NAMALWA (cell line): ENCODE results near the gene TCERG1.
A peak's percentile ranks its signal among the peaks of the same experiment; 100 is the strongest.
"Not testable (repeated sequence)": the region's sequence is repeated elsewhere in the genome, so short reads cannot be mapped to it uniquely, and the experiment has no call there.

ENCODE experiments used
- DNase-seq: peaks from one replicate; pipeline ENCODE4 v3.0.0-alpha.2; 2015; ENCODE audit warnings: low spot score

TCERG1 gene

GRCh38 chr5:146521403-146522106 lies 74.4 kb downstream of the TCERG1 start:
- no peak for DNase-seq

GRCh38 chr5:146523698-146524097 lies 76.6 kb downstream of the TCERG1 start:
- no peak for DNase-seq

DNA sequence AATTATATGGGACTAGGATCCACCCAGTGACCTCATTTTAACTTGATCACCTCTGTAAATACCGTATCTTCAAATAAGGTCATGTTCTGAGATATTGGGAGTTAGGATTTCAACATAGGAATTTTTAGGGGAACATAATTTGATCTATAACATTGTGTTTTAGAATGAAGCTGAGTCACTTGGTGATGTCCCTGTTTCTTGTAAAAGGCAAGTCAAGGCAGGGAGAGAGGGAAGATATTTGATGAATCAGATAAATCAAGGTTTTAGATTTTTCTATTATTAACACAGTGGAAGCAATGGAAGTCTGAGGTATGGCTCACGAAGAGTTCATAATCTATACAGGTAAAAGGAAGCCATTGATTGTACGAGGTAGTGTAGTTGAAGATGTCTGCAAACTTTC lies 80.7 kb downstream of the TCERG1 start:
- DNase-seq = no peak

- DNase-seq = peak; percentile 33
Measured at GRCh38 chr5:146528236-146528635, 81.1 kb downstream of the TCERG1 start.

- DNase-seq = peak; percentile 40
Measured at GRCh38 chr5:146529984-146530383, 82.9 kb downstream of the TCERG1 start.

DNA sequence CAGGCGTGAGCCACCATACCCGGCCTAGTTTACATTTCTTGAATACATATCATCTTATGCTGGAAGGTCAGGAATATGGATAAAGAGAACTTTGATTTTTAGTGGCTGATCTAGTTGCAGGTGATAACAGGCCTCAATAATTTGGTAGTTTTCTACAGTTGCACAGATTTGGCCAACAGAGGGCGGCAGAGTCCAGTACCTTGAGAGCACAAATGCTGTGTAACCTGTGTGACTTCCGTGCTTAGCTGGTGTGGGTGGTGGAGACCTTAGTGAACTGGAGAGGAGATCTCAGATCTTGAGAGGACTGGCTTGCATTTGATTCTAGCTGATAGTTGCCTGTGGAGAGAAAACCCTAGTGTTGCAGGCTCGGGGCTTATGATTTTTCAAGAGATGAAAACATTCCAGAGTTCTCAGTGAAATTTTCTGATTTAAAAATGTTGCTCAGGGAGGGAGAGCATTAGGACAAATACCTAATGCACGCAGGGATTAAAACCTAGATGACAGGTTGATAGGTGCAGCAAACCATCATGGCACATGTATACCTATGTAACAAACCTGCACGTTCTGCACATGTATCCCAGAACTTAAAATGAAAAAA lies 86.2 kb downstream of the TCERG1 start:
- peak; percentile 91 for DNase-seq

DNA sequence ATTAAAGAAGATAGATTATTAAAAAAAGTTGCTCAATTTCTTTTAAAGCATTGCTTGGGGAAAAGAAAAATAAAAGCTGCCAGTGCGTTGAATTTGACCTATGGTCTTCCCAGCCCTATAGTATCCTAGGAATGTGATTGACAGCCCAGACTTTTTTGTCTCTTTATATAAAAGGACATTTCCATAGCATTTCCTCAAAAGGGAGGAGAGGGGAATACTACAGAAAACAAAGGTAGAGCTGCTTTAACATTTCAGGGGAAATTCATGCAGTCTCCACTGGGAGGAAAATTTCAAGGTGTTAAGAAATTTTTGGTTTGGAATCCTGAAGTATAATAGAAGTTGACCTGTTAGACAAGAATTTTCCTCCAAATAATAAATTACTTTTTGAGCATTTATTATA lies 86.7 kb downstream of the TCERG1 start:
- DNase-seq = no peak

DNA sequence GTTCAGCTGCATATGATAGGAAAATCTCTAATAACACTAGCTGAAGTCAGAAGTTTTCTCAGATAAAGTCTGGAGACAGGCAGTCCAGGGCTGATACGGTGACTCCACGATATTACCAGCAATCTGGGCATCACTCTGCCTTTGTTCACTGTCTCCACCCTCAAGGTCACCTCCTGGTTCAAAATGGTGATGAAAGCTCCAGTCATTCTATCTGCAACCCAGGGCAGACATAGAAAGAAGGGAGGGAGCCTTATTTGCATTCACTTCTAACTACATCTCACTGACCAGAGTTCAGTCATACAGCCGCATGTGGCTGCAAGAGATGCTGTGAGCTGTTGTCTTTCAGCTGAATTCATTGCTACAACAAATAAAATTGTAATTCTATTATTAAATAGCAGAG lies 91.3 kb downstream of the TCERG1 start:
- no peak for DNase-seq

DNA sequence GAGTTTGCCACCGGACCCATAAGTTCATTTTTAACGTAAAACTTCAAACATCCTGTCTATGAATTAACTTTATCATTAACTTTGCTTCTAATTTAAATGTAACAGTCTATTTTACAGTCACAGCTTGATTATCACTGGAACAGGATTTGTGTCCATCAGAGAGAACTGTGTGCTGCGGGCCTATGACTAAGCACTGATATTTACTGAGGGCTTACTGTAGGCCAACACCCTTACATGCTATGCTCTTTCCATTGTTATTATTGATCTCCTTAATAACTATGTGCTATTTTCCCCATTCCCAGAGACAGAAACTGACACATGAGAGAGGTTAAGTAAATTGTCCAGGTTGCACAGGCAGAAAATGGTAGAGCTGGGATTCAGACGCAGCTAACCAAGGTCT lies 92.8 kb downstream of the TCERG1 start:
- no peak for DNase-seq

- DNase-seq = no peak
Measured at GRCh38 chr5:146540414-146540813, 93.3 kb downstream of the TCERG1 start.

GRCh38 chr5:146541958-146542849 lies 95.1 kb downstream of the TCERG1 start:
- peak; percentile 71 for DNase-seq

DNA sequence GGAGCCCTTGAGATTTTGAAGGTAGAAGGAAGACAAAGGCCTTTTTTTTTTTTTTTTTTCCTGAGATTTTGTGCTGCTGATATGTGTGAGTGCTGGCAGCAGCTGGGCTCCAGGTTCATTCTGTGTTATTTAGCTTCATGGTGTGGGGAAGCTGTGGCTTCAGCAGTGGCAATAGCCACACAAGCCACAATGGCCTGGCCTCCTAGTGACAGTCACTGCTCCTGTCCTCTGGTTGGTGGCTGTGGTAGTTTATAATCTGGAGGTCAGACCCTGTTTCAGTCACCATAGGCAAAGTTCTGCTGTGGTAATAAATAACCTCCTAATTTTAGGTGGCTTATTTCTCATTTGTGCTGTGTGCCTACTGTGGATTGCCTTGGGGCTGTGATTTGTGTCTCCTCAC lies 97.1 kb downstream of the TCERG1 start:
- no peak for DNase-seq

GRCh38 chr5:146548781-146549449 lies 101.8 kb downstream of the TCERG1 start:
- DNase-seq = no peak

- no peak for DNase-seq
Measured at GRCh38 chr5:146549615-146550014, 102.5 kb downstream of the TCERG1 start.

DNA sequence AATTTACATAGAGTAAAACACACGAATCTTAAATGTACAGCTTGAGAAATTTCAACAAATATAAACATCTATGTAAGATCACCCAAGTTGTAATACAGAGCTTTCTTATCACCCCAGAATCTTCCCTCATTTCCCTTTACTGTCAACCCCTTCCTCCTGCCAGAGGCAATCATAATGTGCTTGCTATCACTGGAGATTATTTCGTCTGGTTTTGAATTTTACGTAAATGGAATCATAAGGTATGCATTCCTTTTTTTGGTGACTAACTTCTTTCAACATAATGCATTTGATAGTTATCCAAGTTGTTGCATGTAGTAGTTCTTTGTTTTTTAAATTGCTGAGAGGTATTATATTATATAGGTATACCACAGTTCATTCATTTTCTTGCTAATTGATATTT lies 106.3 kb downstream of the TCERG1 start:
- DNase-seq = no peak

DNA sequence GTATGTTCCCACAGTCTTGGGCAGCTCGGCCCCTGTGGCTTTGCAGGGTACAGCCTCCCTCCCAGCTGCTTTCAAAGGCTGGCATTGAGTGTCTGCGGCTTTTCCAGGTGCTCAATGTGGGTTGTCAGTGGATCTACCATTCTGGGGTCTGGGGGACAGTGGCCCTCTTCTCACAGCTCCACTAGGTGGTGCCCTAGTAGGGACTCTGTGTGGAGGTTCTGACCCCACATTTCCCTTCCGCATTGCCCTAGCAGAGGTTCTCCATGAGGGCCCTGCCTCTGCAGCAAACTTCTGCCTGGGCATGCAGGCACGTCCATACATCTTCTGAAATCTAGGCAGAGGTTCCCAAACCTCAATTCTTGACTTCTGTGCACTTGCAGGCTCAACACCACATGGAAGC lies 109.8 kb downstream of the TCERG1 start:
- DNase-seq = not testable (repeated sequence)

- no peak for DNase-seq
Measured at GRCh38 chr5:146560205-146560812, 113.2 kb downstream of the TCERG1 start.
